Astrocyte (in vitro differentiated cells and primary cell): ENCODE measurements around the gene KCNMA1. TPM values are rescaled to one million over a fixed set of nuclear protein-coding genes. Genes with fewer than 3 reads are reported as not detected.

Source experiments
- DNase-seq: peaks from one replicate; pipeline ENCODE4 v3.0.0-alpha.2; 2010; ENCODE audit warnings: low read depth
- FAIRE-seq: peaks from 2 replicates; lab custom pipeline; 2011; peaks lifted over from hg19 to GRCh38; lab: Jason Lieb, UNC
- H2AFZ ChIP-seq: 2 replicates; pipeline ENCODE4 v1.6.0; 2012; ENCODE audit warnings: low read depth, low read length, inconsistent platforms
- H3K27ac ChIP-seq: 2 replicates; pipeline ENCODE4 v1.5.1; 2011; ENCODE audit warnings: low read depth, low read length, inconsistent platforms
- H3K27me3 ChIP-seq: 2 replicates; pipeline ENCODE4 v1.6.0; 2011; ENCODE audit warnings: low read length, inconsistent platforms; ENCODE audit not compliant: insufficient read depth
- H3K36me3 ChIP-seq: 2 replicates; pipeline ENCODE4 v1.5.1; 2011; ENCODE audit warnings: low read length, inconsistent platforms; ENCODE audit not compliant: insufficient read depth
- H3K4me1 ChIP-seq: 2 replicates; pipeline ENCODE4 v1.5.1; 2011; ENCODE audit warnings: low read length, inconsistent platforms; ENCODE audit not compliant: insufficient read depth
- H3K4me2 ChIP-seq: 2 replicates; pipeline ENCODE4 v1.6.0; 2012; ENCODE audit warnings: low read length, inconsistent platforms
- H3K4me3 ChIP-seq: 2 replicates; pipeline ENCODE4 v1.5.1; 2011; ENCODE audit warnings: low read depth, mild to moderate bottlenecking, low read length, inconsistent platforms; ENCODE audit not compliant: insufficient read depth
- H3K79me2 ChIP-seq: 2 replicates; pipeline ENCODE4 v1.6.0; 2012; ENCODE audit warnings: mild to moderate bottlenecking, low read length, inconsistent platforms; ENCODE audit not compliant: insufficient read depth
- H3K9ac ChIP-seq: 2 replicates; pipeline ENCODE4 v1.6.0; 2012; ENCODE audit warnings: mild to moderate bottlenecking, low read length, inconsistent platforms
- H3K9me3 ChIP-seq: 2 replicates; pipeline ENCODE4 v1.5.1; 2012; ENCODE audit warnings: low read depth, mild to moderate bottlenecking, low read length, inconsistent platforms; ENCODE audit not compliant: insufficient read depth
- H4K20me1 ChIP-seq: 2 replicates; pipeline ENCODE4 v1.6.0; 2012; ENCODE audit warnings: low read length, inconsistent platforms; ENCODE audit not compliant: insufficient read depth
- H3K27ac Mint-ChIP-seq: one replicate; pipeline ENCODE4 v1.8.0; 2021; ENCODE audit warnings: mild to moderate bottlenecking, mixed read lengths; ENCODE audit not compliant: unreplicated experiment
- H3K27me3 Mint-ChIP-seq: one replicate; pipeline ENCODE4 v1.8.0; 2021; ENCODE audit warnings: low read depth, mixed read lengths; ENCODE audit not compliant: unreplicated experiment
- H3K36me3 Mint-ChIP-seq: one replicate; pipeline ENCODE4 v1.8.0; 2021; ENCODE audit warnings: low read depth, mixed read lengths; ENCODE audit not compliant: unreplicated experiment
- H3K4me1 Mint-ChIP-seq: one replicate; pipeline ENCODE4 v1.8.0; 2021; ENCODE audit warnings: low read depth, mixed read lengths; ENCODE audit not compliant: unreplicated experiment
- H3K4me3 Mint-ChIP-seq: one replicate; pipeline ENCODE4 v1.8.0; 2021; ENCODE audit warnings: mild to moderate bottlenecking, moderate library complexity, mixed read lengths; ENCODE audit not compliant: unreplicated experiment
- H3K9me3 Mint-ChIP-seq: one replicate; pipeline ENCODE4 v1.8.0; 2021; ENCODE audit warnings: mild to moderate bottlenecking, mixed read lengths; ENCODE audit not compliant: unreplicated experiment
- EZH2 ChIP-seq: IDR thresholded peaks from 2 replicates; pipeline ENCODE4 v1.6.1; 2012; ENCODE audit warnings: mild to moderate bottlenecking, low read length, inconsistent platforms; ENCODE audit not compliant: insufficient read depth
- total RNA-seq: library from RNA; stranded (reverse); gene quantifications from 2 replicates; pipeline ENCODE4 v1.2.1, GENCODE V29; 2021
- TF ChIP-seq, protein P1 (sequence below): IDR thresholded peaks from 2 replicates; pipeline ENCODE4 v1.5.1; 2011; ENCODE audit warnings: low read depth, mild to moderate bottlenecking, inconsistent platforms, low read length, moderate library complexity; ENCODE audit not compliant: insufficient read depth

The KCNMA1 gene
- total RNA-seq, 1 donor from 2014 or later = 45.8 TPM

- Histone ChIP-seq H4K20me1 (no peaks in the 10 kb centered on the region), H3K9me3 (no peaks in the 10 kb centered on the region), H2AFZ (no peak overlapping the region), H3K36me3 (no peaks in the 10 kb centered on the region), H3K4me3 (no peak overlapping the region), H3K79me2 (peaks cover 12% of the 10 kb centered on the region), H3K4me2 (no peak overlapping the region), H3K27me3 (no peaks in the 10 kb centered on the region), H3K9ac (no peak overlapping the region), H3K4me1 (peaks cover 29% of the 10 kb centered on the region), H3K27ac (no peak overlapping the region)
- H3K36me3 Mint-ChIP-seq = peaks cover 17% of the 10 kb centered on the region
- H3K27me3 Mint-ChIP-seq = no peaks in the 10 kb centered on the region
- peaks cover 39% of the 10 kb centered on the region for H3K4me1 Mint-ChIP-seq
- H3K27ac Mint-ChIP-seq = no peak overlapping the region
- TF ChIP-seq EZH2 = no peak
- TF ChIP-seq, protein P1, sequence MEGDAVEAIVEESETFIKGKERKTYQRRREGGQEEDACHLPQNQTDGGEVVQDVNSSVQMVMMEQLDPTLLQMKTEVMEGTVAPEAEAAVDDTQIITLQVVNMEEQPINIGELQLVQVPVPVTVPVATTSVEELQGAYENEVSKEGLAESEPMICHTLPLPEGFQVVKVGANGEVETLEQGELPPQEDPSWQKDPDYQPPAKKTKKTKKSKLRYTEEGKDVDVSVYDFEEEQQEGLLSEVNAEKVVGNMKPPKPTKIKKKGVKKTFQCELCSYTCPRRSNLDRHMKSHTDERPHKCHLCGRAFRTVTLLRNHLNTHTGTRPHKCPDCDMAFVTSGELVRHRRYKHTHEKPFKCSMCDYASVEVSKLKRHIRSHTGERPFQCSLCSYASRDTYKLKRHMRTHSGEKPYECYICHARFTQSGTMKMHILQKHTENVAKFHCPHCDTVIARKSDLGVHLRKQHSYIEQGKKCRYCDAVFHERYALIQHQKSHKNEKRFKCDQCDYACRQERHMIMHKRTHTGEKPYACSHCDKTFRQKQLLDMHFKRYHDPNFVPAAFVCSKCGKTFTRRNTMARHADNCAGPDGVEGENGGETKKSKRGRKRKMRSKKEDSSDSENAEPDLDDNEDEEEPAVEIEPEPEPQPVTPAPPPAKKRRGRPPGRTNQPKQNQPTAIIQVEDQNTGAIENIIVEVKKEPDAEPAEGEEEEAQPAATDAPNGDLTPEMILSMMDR = no peak
- FAIRE-seq (no peak), DNase-seq (no peak)
- no peak overlapping the region for H3K4me3 Mint-ChIP-seq
- H3K9me3 Mint-ChIP-seq = no peaks in the 10 kb centered on the region
Measured at GRCh38 chr10:77583527-77583926, 54.1 kb downstream of the KCNMA1 start.

DNA sequence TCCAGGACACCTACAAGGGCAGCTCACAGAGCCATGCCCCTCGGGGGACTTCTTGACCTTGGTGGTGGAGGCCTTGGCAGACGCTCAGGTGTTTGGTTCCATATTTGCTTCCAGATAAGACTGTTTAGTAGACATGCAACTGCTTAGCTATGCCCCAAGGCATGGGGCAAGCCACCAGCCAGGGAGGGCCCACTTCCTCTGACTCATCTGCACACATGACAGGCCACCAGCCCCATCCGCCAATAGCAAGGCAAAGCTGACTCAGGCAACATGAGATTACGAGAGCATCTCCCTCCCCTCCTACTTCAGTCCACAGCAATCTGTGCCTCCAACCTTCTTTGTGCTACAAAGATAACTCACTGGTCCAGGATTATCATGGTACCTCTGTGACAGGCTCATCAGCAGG is 54.9 kb downstream of the KCNMA1 start:
- FAIRE-seq = no peak

GRCh38 chr10:77581738-77582137 is 55.9 kb downstream of the KCNMA1 start:
- Mint-ChIP-seq H3K4me1 (peaks cover 30% of the 10 kb centered on the region), H3K27me3 (no peaks in the 10 kb centered on the region), H3K9me3 (no peaks in the 10 kb centered on the region), H3K27ac (no peak overlapping the region), H3K36me3 (peaks cover 13% of the 10 kb centered on the region), H3K4me3 (no peak overlapping the region)
- TF ChIP-seq EZH2 = no peak
- TF ChIP-seq, protein P1 = no peak
- no peaks in the 10 kb centered on the region for H3K36me3 ChIP-seq
- H3K79me2 ChIP-seq = peaks cover 9% of the 10 kb centered on the region
- no peaks in the 10 kb centered on the region for H3K9me3 ChIP-seq
- no peak overlapping the region for H3K27ac ChIP-seq
- H3K9ac ChIP-seq = no peak overlapping the region
- DNase-seq (no peak), FAIRE-seq (no peak)
- H3K4me2 ChIP-seq = no peak overlapping the region
- H2AFZ ChIP-seq = no peak overlapping the region
- H3K27me3 ChIP-seq = no peaks in the 10 kb centered on the region
- no peaks in the 10 kb centered on the region for H4K20me1 ChIP-seq
- H3K4me1 ChIP-seq = peaks cover 26% of the 10 kb centered on the region
- H3K4me3 ChIP-seq = no peak overlapping the region

More for the DNA sequence above, 54.9 kb downstream of the KCNMA1 start:
- peaks cover 13% of the 10 kb centered on the region for H3K36me3 Mint-ChIP-seq
- Histone ChIP-seq H3K4me3 (no peak overlapping the region), H2AFZ (peak overlapping the region; percentile 56), H4K20me1 (no peaks in the 10 kb centered on the region), H3K36me3 (no peaks in the 10 kb centered on the region), H3K4me2 (peak overlapping the region; percentile 30), H3K79me2 (peaks cover 7% of the 10 kb centered on the region), H3K9me3 (no peaks in the 10 kb centered on the region), H3K9ac (no peak overlapping the region), H3K27ac (no peak overlapping the region), H3K27me3 (no peaks in the 10 kb centered on the region), H3K4me1 (peaks cover 31% of the 10 kb centered on the region)
- H3K4me3 Mint-ChIP-seq = no peak overlapping the region
- TF ChIP-seq, protein P1 = no peak
- no peak for TF ChIP-seq EZH2
- H3K27ac Mint-ChIP-seq = no peak overlapping the region
- H3K4me1 Mint-ChIP-seq = peaks cover 39% of the 10 kb centered on the region
- no peaks in the 10 kb centered on the region for H3K9me3 Mint-ChIP-seq
- peak; percentile 64 for DNase-seq
- H3K27me3 Mint-ChIP-seq = no peaks in the 10 kb centered on the region
